G401.6 (cell line): ENCODE results near the gene KRTAP12-2.
"Not testable (repeated sequence)": the region's sequence is repeated elsewhere in the genome, so short reads cannot be mapped to it uniquely, and the experiment has no call there.

Experiments
- FAIRE-seq: peaks from 2 replicates; lab custom pipeline; 2012; peaks lifted over from hg19 to GRCh38; lab: Jason Lieb, UNC

KRTAP12-2 gene

GRCh38 chr21:44702111-44702972 lies 35.6 kb upstream of the KRTAP12-2 start:
- FAIRE-seq, result no peak

DNA sequence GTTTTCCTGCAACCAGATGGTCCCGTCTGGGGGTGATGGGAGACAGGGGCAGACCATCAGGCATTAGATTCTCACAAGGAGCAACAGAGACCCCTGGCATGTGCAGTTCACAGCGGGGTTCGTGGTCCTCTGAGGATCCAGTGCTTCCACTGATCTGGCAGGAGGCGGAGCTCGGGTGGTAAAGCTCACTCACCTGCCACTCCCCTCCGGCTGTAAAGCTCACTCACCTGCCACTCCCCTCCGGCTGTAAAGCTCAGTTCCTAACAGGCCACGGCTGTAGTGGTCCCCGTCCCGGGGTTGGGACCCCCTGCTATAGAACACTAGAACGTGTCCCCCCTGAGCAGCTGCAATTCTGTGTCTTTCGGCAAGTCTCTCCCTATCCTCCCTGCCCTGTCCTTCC lies 34.8 kb upstream of the KRTAP12-2 start:
- FAIRE-seq, result no peak

DNA sequence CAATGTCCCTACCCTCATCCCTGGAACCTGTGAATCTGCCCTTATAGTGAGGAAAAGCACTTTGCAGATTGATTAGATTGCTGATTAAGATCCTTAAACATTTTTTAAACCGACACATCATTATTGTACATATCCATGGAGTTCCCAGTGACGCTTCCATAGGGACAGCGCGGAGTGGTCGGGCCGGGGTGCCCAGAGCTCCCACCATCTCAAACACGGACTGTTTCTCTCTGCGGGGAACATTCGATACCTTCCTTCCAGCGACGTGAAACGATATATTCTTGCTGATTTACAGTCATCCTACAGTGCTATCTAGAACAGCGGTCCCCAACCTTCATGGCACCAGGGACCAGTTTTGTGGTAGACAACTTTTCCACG lies 34.3 kb upstream of the KRTAP12-2 start:
- no peak for FAIRE-seq

GRCh38 chr21:44700101-44701022 lies 33.6 kb upstream of the KRTAP12-2 start:
- no peak for FAIRE-seq

- FAIRE-seq, result no peak
Measured at GRCh38 chr21:44699502-44700001, 32.8 kb upstream of the KRTAP12-2 start.

GRCh38 chr21:44697811-44698734 lies 31.3 kb upstream of the KRTAP12-2 start:
- no peak for FAIRE-seq

DNA sequence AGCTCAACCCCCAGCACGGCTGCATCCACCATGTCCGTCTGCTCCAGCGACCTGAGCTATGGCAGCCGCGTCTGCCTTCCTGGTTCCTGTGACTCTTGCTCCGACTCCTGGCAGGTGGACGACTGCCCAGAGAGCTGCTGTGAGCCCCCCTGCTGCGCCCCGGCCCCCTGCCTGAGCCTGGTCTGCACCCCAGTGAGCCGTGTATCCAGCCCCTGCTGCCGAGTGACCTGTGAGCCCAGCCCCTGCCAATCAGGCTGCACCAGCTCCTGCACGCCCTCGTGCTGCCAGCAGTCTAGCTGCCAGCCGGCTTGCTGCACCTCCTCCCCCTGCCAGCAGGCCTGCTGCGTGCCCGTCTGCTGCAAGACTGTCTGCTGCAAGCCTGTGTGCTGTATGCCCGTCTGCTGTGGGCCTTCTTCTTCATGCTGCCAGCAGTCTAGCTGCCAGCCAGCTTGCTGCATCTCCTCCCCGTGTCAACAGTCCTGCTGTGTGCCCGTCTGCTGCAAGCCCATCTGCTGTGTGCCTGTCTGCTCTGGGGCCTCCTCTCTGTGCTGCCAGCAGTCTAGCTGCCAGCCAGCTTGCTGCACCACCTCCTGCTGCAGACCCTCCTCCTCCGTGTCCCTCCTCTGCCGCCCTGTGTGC lies 30.6 kb upstream of the KRTAP12-2 start, which contains the start of gene KRTAP10-12:
Gene KRTAP10-12 (plus strand): TSS at position 1 of the 639 bp plus-strand sequence. CDS start 30 bp downstream, at position 31.
- not testable (repeated sequence) for FAIRE-seq

DNA sequence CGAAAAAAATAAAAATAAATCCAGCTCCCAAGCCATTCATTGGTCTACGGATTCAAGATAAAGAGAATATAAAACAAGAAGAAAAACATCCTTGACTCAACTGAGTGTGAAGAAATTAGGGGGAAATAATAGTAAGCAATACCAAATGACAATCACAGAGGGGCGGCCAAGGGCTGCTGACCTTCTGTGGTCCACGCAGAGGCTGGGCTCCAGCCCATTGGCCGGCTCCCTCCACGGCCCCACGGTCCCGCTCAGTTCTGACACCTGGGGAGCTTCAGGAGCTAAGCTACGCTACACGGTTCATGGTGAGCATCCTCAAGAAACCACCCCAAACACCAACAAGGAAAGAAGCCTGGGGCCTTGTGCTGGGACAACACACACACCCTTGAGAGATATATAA lies 29.8 kb upstream of the KRTAP12-2 start:
- no peak for FAIRE-seq

DNA sequence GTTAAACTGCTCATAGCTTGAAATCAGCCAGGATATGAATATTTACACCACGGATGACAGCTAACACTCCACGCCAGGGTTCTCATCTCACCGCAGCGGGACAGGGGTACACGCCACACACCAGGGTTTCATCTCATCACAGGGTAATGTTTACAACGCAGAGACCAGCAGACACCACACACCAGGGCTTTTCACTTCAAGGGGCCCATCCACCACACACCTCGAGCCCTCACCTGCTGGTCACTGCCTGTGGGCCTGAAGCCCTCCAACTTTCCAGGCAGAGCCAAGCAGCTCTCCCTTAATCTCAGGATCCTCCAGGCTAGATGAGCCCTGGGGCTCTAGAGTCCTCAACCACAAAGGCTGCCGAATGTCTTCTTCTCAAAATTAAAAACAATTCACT lies 28.9 kb upstream of the KRTAP12-2 start:
- no peak for FAIRE-seq

DNA sequence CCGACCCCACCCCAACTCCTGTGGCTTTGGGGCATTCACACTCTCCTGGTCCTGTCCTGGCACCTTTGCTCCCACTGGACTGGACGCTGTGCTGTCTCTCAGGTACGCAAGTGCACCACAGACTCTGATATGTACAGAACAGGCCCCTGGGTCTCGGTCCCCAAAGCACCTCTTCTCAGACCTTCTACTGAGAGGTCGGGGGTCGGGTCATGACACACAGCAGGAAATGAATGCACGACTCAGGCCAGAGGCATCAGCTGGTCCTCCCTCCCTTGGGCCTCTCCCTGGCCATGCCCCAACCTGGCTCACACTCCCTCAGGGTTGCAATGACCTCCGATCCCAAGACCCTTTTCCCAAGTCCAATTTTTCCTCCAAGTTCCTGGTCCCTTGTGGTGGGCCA lies 28.5 kb upstream of the KRTAP12-2 start:
- FAIRE-seq, result no peak

GRCh38 chr21:44694776-44695175 lies 28.0 kb upstream of the KRTAP12-2 start:
- no peak for FAIRE-seq

DNA sequence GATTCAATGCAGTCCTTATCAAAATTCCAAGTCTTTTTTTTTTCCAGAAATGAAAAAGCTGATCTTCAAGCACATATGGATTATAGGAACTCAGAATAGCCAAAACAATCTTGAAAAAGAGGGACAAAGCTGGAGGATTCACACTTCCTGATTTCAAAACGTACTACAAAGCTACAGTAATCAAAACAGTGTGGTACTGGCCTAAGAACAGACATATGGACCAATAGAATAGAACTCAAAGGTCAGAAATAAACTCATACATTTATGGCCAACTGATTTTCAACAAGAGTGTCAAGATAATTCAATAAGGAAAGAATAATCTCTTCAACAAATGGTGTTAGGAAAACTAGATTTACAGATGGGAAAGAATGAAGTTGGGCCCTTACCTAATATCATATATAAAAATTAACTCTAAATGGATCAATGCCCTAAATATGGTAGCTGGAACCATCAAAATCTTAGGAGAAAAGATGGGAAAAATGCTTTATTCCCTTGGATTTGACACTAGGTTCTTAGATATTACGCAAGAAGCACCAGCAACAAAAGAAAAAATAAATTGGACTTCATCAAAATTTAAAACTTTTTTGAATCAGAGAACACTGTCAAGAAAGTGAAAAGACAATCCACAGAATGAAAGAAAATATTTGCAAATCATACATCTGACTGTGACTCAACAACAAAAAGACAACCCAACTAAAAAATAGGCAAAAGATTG lies 26.2 kb upstream of the KRTAP12-2 start:
- FAIRE-seq, result no peak

DNA sequence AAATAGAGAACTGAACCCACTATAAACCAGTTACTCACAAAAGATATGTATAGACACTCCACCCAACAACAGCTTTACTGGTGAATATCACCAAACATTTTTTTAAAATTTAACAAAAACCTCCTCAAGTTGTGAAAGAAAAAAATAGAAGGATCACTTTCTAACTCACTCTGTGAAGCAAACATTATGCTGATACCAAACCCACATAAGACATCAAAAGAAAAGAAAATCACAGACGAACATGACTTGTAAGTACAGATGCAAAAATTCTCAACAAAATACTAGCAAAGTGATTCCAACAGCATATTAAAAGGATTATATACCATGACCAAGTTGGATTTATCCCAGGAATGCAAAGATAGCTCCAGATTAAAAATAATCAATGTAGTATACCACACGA lies 25.0 kb upstream of the KRTAP12-2 start:
- no peak for FAIRE-seq

DNA sequence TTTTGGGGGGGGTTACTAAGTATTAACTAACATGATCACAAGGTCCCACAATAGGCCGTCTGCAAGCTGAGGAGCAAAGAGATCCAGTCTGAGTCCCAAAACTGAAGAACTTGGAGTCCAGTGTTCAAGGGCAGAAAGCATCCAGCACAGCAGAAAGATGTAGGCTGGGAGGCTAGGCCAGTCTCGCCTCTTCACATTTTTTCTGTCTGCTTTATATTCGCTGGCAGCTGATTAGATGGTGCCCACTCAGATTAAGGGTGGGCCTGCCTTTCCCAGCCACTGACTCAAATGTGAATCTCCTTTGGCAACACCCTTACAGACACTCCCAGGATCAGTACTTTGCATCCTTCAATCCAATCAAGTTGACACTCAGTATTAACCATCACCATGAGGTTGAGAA lies 23.0 kb upstream of the KRTAP12-2 start:
- FAIRE-seq, result not testable (repeated sequence)

- FAIRE-seq, result no peak
Measured at GRCh38 chr21:44687671-44688070, 20.9 kb upstream of the KRTAP12-2 start.

DNA sequence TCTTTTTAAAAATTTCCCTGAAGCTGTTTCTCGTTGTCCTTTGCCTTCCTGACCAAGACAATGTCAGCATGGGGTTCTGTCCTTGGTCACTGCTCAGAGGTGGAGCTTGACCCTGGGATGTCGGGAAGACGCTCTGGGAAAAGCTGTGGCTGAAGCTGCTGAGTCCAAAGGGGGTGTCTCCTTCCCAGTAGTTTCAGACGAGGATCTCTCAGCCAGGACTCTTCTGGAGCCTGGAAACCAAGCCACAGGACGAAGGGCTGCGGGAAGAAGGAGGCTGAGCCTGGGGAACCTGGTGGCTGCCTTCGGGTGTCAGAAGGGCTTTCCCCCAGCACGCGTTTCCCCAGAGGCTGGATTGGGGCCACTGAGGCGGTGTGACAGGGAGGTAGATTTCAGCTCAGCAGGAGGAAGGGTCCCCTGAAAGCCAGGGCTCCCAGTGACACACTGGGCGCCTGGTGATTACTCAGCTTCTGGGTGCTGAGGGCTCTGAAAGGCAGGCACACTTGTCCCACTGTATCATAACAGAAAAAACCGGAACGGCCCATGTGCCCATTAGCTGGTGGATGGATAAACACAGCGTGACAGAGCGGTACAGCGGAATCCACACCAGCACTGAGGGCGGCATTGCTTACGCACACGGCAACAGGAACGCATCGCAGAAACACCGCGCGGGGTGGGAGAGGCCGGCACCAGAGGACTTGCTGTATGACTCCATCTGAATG lies 20.3 kb upstream of the KRTAP12-2 start:
- no peak for FAIRE-seq

DNA sequence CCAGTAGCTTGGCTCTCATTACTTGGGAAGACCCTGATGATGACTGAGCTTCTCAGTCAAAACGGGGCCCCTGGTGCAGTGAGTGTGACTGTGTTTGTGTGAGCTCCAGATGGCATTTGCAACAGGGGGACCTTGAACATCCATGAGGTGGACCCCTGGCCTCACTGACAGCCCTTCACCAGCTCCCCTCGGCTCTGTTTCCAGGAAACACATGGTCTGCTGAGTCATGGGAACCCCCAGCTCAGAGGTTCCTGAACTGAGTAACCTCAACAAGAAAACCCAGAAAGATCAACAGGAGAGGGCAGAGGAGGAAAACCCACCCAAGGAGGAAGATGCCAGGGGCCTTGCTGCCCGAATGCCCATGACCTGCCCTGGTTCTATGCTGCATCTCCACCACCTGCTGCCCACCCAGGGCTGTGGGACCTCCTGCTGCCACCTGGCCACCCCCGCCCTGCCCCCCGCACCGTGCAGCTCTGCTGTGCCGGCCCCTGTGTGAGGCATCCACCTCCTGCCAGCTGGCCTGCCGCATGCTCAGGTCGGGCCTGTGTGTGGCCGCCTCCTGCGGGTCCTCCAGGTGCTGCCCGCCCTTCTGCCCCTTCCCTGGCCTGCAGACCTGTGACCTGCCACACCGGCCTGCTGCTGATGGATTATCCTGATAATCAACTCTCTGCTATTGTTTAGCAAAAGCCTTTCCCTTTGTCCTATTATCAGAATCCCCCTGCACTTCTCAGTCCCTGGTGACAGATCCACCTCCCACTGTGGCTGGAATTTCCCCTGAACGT lies 19.5 kb upstream of the KRTAP12-2 start:
- FAIRE-seq, result no peak

GRCh38 chr21:44685050-44685449 lies 18.3 kb upstream of the KRTAP12-2 start:
- not testable (repeated sequence) for FAIRE-seq

- no peak for FAIRE-seq
Measured at GRCh38 chr21:44684483-44684882, 17.8 kb upstream of the KRTAP12-2 start.
